ENCODE results near the gene CRHR2.

Gene CRHR2

GRCh38 chr7:30674876-30675275, 7.4 kb downstream of the CRHR2 start:
- DNase-seq = no peak

GRCh38 chr7:30674420-30674819, 7.8 kb downstream of the CRHR2 start:
- no peak for DNase-seq

- DNase-seq = no peak
Measured at GRCh38 chr7:30671793-30672465, 10.3 kb downstream of the CRHR2 start.

GRCh38 chr7:30668102-30668501, 14.2 kb downstream of the CRHR2 start:
- DNase-seq = no peak

- no peak for DNase-seq
Measured at GRCh38 chr7:30667172-30667571, 15.1 kb downstream of the CRHR2 start.

- DNase-seq = no peak
Measured at GRCh38 chr7:30665449-30665848, 16.8 kb downstream of the CRHR2 start.

GRCh38 chr7:30665043-30665442, 17.2 kb downstream of the CRHR2 start:
- no peak for DNase-seq

GRCh38 chr7:30664184-30664885, 17.9 kb downstream of the CRHR2 start:
- DNase-seq = no peak

- DNase-seq = no peak
Measured at GRCh38 chr7:30663414-30663813, 18.8 kb downstream of the CRHR2 start.

- DNase-seq = no peak
Measured at GRCh38 chr7:30662431-30662939, 19.8 kb downstream of the CRHR2 start.

- no peak for DNase-seq
Measured at GRCh38 chr7:30661926-30662325, 20.3 kb downstream of the CRHR2 start.

- no peak for DNase-seq
Measured at GRCh38 chr7:30660331-30661255, 21.7 kb downstream of the CRHR2 start.

GRCh38 chr7:30659312-30659711, 22.9 kb downstream of the CRHR2 start:
- DNase-seq = no peak

- no peak for DNase-seq
Measured at GRCh38 chr7:30658479-30659074, 23.7 kb downstream of the CRHR2 start.

- no peak for DNase-seq
Measured at GRCh38 chr7:30657131-30657530, 25.1 kb downstream of the CRHR2 start.

GRCh38 chr7:30656006-30656957, 26.0 kb downstream of the CRHR2 start:
- no peak for DNase-seq

GRCh38 chr7:30655096-30655970, 26.9 kb downstream of the CRHR2 start:
- DNase-seq = no peak

- DNase-seq = no peak
Measured at GRCh38 chr7:30654296-30655090, 27.8 kb downstream of the CRHR2 start.

GRCh38 chr7:30652698-30653641, 29.3 kb downstream of the CRHR2 start:
- DNase-seq = no peak

Data from activated CD4-positive, alpha-beta T cell treated with anti-CD3 and anti-CD28 coated beads, Interleukin-2, amount 50 U/mL, for 4 hours (primary cell).